ENCODE results near the gene EEIG1. TPM values are rescaled to one million over a fixed set of nuclear protein-coding genes. Genes with fewer than 3 reads are reported as not detected.

EEIG1 gene
- total RNA-seq, 1 donor from 2014 or later, result 27.3 TPM

DNA sequence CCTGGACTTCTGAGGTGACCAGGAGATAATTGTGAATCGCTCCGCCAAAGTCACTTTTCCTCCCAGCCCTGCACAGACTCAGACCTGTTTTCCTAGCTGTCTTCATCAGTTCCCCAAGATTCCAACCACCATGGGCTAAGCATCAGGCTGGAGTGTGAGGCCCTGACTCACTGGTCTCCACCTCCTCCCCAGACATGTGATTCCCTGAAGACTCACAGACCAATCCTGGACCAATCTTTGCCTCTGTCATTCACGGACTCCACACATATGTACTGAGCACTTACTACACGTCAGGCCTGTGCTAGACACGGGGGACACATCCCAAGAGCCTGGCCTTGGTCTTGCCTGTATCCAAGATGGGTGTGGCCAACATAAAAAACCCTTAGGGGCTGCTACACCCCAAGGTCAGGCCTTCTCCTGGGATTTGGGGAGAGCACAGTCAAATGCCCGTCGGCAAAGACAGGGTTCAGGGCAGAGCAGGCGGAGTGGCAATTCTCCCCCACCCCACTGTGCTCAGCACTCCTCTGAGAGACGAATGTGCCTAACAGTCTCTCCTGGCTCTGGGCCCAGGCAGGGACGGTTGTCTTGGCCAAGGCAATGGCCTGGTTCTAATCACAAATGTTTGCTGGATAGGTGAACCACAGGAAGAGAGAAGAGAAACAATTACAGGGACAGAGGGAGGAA is 11.9 kb downstream of the EEIG1 start:
- Mint-ChIP-seq H3K36me3 (ENCODE audit: low read depth, unreplicated experiment) (peaks cover 4% of the 10 kb centered on the region), H3K9me3 (ENCODE audit: unreplicated experiment) (no peaks in the 10 kb centered on the region), H3K4me3 (ENCODE audit: unreplicated experiment) (no peak overlapping the region), H3K27me3 (ENCODE audit: unreplicated experiment) (peaks cover 9% of the 10 kb centered on the region), H3K4me1 (ENCODE audit: unreplicated experiment) (peaks cover 8% of the 10 kb centered on the region), H3K27ac (ENCODE audit: unreplicated experiment) (no peak overlapping the region)
- TF ChIP-seq, protein P1, sequence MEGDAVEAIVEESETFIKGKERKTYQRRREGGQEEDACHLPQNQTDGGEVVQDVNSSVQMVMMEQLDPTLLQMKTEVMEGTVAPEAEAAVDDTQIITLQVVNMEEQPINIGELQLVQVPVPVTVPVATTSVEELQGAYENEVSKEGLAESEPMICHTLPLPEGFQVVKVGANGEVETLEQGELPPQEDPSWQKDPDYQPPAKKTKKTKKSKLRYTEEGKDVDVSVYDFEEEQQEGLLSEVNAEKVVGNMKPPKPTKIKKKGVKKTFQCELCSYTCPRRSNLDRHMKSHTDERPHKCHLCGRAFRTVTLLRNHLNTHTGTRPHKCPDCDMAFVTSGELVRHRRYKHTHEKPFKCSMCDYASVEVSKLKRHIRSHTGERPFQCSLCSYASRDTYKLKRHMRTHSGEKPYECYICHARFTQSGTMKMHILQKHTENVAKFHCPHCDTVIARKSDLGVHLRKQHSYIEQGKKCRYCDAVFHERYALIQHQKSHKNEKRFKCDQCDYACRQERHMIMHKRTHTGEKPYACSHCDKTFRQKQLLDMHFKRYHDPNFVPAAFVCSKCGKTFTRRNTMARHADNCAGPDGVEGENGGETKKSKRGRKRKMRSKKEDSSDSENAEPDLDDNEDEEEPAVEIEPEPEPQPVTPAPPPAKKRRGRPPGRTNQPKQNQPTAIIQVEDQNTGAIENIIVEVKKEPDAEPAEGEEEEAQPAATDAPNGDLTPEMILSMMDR (IDR thresholded peaks at IDR 0.05; ENCODE audit: unreplicated experiment), result no peak
- no peak for DNase-seq (ENCODE audit: low spot score)

DNA sequence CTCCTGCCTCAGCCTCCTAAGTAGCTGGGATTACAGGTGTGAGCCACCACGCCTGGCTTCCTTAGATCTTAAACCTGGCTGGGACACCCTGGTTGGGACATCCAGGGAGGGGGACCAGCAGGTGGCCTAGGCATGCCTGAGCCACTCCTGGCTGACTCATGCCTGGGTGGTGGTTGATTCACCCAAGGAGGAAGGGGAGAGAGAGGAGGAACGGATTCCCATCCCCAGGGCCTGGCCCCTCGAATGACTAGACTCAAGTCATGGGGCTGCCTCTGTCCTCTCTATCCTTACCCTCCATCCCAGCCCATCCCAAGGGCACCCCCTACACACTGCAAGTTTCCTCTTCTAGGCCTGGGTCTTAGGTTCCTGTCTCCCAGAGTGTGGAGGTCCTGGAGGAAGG is 12.7 kb downstream of the EEIG1 start:
- Mint-ChIP-seq H3K36me3 (ENCODE audit: low read depth, unreplicated experiment) (peaks cover 4% of the 10 kb centered on the region), H3K9me3 (ENCODE audit: unreplicated experiment) (no peaks in the 10 kb centered on the region), H3K4me3 (ENCODE audit: unreplicated experiment) (no peak overlapping the region), H3K27me3 (ENCODE audit: unreplicated experiment) (peaks cover 9% of the 10 kb centered on the region), H3K4me1 (ENCODE audit: unreplicated experiment) (peaks cover 8% of the 10 kb centered on the region), H3K27ac (ENCODE audit: unreplicated experiment) (no peak overlapping the region)
- no peak for DNase-seq (ENCODE audit: low spot score)
- TF ChIP-seq, protein P1 (IDR thresholded peaks at IDR 0.05; ENCODE audit: unreplicated experiment), result no peak

DNA sequence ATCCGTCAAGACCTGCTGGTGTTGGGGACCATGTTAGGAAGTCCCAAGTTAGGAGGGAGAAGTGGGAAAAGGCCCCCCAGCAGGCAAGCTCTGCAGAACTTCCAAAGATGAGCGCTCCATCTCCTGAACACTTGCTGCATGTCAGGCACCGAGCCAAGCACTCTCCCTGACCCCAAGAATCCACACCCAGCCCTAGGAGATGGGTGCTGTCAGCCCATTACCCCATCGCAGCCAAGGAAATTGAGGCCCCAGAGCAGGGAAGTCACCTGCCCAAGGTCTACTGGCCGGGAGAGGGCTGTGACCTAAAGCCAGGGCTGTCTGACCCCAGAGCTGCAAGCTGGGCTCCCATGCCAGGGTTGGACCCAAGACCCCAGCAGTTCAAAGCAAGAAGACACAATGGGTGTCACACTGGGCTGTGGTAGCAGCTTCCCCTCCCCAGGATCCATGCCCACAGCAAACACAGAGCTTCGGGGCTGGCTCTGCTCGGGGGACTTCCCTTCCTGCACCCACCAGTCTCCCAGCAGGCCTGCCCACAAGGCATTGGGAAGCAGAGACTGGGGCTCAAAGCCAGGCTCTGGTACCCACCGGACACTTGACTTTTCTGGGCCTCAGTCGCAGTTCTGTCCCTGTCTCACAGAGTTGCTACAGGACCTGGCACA is 13.5 kb downstream of the EEIG1 start:
- no peak overlapping the region for H3K27ac Mint-ChIP-seq (ENCODE audit: unreplicated experiment)
- H3K36me3 Mint-ChIP-seq (ENCODE audit: low read depth, unreplicated experiment), result peaks cover 4% of the 10 kb centered on the region
- H3K27me3 Mint-ChIP-seq (ENCODE audit: unreplicated experiment), result peaks cover 6% of the 10 kb centered on the region
- no peak for DNase-seq (ENCODE audit: low spot score)
- TF ChIP-seq, protein P1 (IDR thresholded peaks at IDR 0.05; ENCODE audit: unreplicated experiment), result no peak
- no peaks in the 10 kb centered on the region for H3K9me3 Mint-ChIP-seq (ENCODE audit: unreplicated experiment)
- H3K4me3 Mint-ChIP-seq (ENCODE audit: unreplicated experiment), result no peak overlapping the region
- peaks cover 8% of the 10 kb centered on the region for H3K4me1 Mint-ChIP-seq (ENCODE audit: unreplicated experiment)

DNA sequence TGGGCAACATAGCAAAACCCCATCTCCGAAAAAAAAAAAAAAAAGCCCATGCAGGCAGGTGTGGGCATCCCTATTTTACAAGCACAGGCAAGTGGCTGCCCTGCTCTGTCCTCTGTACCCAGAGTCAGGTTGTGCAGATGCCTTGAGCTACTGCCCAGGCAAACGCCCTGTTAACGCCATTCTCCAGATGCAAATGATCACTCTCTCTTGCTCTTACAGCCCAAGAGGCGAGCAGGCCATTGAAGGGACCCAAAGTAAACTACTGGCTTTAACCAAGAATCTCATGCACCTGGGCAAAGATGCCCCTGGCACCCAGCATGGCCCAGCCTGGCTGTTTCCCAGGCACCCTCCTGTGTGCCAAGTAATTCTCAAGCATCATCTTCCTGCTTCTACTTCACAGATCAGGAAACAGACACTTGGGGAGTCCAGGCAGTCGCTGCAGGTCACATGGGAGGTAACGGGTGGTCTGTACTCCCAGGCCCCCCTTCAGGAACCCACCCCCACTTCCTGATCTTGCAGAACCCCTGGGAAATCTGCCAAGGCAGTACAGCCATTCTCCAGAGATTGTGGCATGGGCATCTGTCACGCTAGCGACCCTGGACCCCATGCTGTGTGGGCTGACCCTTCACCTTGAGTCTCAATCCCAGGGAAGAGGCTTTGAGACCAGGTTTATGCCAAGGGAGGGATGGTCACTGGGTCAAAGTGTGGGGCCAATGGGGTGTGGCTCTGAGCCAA is 14.2 kb downstream of the EEIG1 start:
- peaks cover 4% of the 10 kb centered on the region for H3K36me3 Mint-ChIP-seq (ENCODE audit: low read depth, unreplicated experiment)
- H3K4me1 Mint-ChIP-seq (ENCODE audit: unreplicated experiment), result peaks cover 5% of the 10 kb centered on the region
- TF ChIP-seq, protein P1 (IDR thresholded peaks at IDR 0.05; ENCODE audit: unreplicated experiment), result no peak
- peaks cover 7% of the 10 kb centered on the region for H3K27me3 Mint-ChIP-seq (ENCODE audit: unreplicated experiment)
- DNase-seq (ENCODE audit: low spot score), result no peak
- H3K27ac Mint-ChIP-seq (ENCODE audit: unreplicated experiment), result no peak overlapping the region
- H3K9me3 Mint-ChIP-seq (ENCODE audit: unreplicated experiment), result no peaks in the 10 kb centered on the region
- no peak overlapping the region for H3K4me3 Mint-ChIP-seq (ENCODE audit: unreplicated experiment)
